Activated naive CD4-positive, alpha-beta T cell treated with Interleukin-2 at 50 U/mL for 16 hours (primary cell): ENCODE measurements around the gene RBL1.
A peak's percentile ranks its signal among the peaks of the same experiment; 100 is the strongest.

ENCODE experiments used
- DNase-seq: peaks from one replicate; pipeline ENCODE4 v3.0.0-alpha.2; 2020

RBL1 gene

DNA sequence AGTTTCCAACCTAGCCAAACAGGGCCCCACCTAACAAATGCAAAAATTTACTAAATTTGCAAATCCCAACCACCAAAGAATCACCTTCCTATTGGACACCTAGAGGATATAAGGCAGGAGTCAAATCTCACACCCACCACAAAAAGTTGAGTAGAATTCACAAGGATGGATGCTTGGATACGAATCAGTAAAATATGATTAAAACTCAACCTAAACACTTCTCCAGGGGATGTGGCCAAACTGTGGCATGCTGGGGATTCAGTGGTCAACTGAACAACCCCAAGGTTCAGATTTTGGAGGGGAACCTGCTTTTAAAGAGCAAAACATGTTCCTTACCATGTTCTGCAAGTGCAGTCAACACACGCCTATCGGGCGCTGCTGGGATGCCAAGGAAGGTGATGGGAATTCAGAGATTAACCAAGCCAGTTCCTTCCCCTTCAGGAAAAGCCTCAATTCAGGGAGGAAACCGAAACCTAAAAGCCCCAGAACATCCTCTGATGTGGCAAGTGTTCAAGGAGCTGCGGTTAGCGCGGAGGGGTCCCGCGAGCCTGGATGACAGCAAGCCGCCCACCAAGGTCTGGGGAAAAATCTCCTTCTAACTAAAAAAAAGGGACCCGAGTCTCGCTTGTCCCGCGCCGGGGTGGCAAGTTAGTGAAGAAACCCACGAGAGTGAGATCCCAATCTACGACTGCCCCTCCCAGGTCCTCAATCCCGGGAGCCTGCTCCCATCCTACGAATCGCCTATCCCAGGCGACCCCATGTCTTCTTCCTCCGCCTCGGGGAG, 145.2 kb downstream of the RBL1 start:
- peak; percentile 40 for DNase-seq
